Measurements from ENCODE around the gene GOSR2.

Gene GOSR2

GRCh38 chr17:46883871-46884520 is 39.0 kb upstream of the GOSR2 start:
- Histone ChIP-seq H2BK120ac (ENCODE audit: low read depth, low read length) (no peak overlapping the region), H3K27ac (ENCODE audit: low read depth, low read length) (no peak overlapping the region)
- WGBS (ENCODE audit: extremely low coverage, insufficient coverage, low lambda C conversion rate) = no CpG with 5 or more reads among the region's 19 CpGs

DNA sequence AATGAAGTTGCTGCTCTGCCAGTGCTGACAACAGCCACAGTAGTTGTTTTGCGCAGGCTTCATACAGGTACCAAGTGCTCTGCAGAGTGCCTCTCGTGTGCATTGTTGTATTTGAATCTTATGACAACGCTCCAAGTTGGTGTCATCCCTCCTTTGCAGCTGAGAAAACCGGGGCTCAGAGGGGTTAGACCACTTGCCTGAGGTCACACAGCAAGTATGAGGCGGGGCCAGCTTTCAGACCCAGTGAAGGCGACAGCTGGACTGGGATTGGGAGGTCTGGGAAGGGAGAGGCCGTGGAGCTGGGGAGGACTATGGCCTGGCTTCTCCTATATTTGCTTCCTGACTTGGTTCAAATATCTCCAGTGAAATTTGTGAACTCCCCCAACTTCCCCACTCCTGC is 38.4 kb upstream of the GOSR2 start:
- Histone ChIP-seq H3K4me3 (ENCODE audit: low read length) (no peak overlapping the region), H3K79me2 (ENCODE audit: control insufficient read depth, insufficient read depth, low read length) (no peaks in the 10 kb centered on the region), H3K23ac (ENCODE audit: low read length) (no peak overlapping the region), H3K4me2 (ENCODE audit: low read length) (no peak overlapping the region), H3K56ac (ENCODE audit: low read length) (no peak overlapping the region), H3K18ac (ENCODE audit: low read length) (no peak overlapping the region), H3K4ac (ENCODE audit: low read depth, low read length) (no peak overlapping the region), H3K4me1 (ENCODE audit: control insufficient read depth, low read depth, low read length) (no peaks in the 10 kb centered on the region), H3K27ac (ENCODE audit: low read depth, low read length) (no peak overlapping the region), H4K5ac (ENCODE audit: low read length) (no peak overlapping the region), H2BK15ac (replicated peaks; ENCODE audit: low read depth) (no peak overlapping the region), H2BK5ac (ENCODE audit: low read length) (no peak overlapping the region), H3K27me3 (ENCODE audit: insufficient read depth, low read length, poor library complexity) (no peaks in the 10 kb centered on the region), H3K9ac (ENCODE audit: low read length) (no peak overlapping the region), H3K79me1 (ENCODE audit: low read length) (no peaks in the 10 kb centered on the region), H4K8ac (ENCODE audit: low read depth, low read length) (no peak overlapping the region), H3K36me3 (ENCODE audit: control insufficient read depth, insufficient read depth, low read length) (no peaks in the 10 kb centered on the region), H2BK120ac (ENCODE audit: low read depth, low read length) (no peak overlapping the region), H2AK5ac (ENCODE audit: low read length) (no peak overlapping the region)
- no CpG with 5 or more reads among the region's 7 CpGs for WGBS (ENCODE audit: extremely low coverage, insufficient coverage, low lambda C conversion rate)
- no peak for DNase-seq

More at GRCh38 chr17:46883871-46884520, 39.0 kb upstream of the GOSR2 start:
- Histone ChIP-seq H4K5ac (ENCODE audit: low read length) (no peak overlapping the region), H3K9ac (ENCODE audit: low read length) (no peak overlapping the region), H3K56ac (ENCODE audit: low read length) (no peak overlapping the region), H3K79me1 (ENCODE audit: low read length) (no peaks in the 10 kb centered on the region), H3K4ac (ENCODE audit: low read depth, low read length) (no peak overlapping the region), H2BK15ac (replicated peaks; ENCODE audit: low read depth) (no peak overlapping the region), H3K36me3 (ENCODE audit: control insufficient read depth, insufficient read depth, low read length) (no peaks in the 10 kb centered on the region), H3K4me3 (ENCODE audit: low read length) (no peak overlapping the region), H3K23ac (ENCODE audit: low read length) (no peak overlapping the region), H3K18ac (ENCODE audit: low read length) (no peak overlapping the region), H3K27me3 (ENCODE audit: insufficient read depth, low read length, poor library complexity) (no peaks in the 10 kb centered on the region), H3K4me1 (ENCODE audit: control insufficient read depth, low read depth, low read length) (no peaks in the 10 kb centered on the region), H4K8ac (ENCODE audit: low read depth, low read length) (no peak overlapping the region), H3K4me2 (ENCODE audit: low read length) (no peak overlapping the region), H2AK5ac (ENCODE audit: low read length) (no peak overlapping the region), H2BK5ac (ENCODE audit: low read length) (no peak overlapping the region), H3K79me2 (ENCODE audit: control insufficient read depth, insufficient read depth, low read length) (no peaks in the 10 kb centered on the region)
- DNase-seq = no peak

DNA sequence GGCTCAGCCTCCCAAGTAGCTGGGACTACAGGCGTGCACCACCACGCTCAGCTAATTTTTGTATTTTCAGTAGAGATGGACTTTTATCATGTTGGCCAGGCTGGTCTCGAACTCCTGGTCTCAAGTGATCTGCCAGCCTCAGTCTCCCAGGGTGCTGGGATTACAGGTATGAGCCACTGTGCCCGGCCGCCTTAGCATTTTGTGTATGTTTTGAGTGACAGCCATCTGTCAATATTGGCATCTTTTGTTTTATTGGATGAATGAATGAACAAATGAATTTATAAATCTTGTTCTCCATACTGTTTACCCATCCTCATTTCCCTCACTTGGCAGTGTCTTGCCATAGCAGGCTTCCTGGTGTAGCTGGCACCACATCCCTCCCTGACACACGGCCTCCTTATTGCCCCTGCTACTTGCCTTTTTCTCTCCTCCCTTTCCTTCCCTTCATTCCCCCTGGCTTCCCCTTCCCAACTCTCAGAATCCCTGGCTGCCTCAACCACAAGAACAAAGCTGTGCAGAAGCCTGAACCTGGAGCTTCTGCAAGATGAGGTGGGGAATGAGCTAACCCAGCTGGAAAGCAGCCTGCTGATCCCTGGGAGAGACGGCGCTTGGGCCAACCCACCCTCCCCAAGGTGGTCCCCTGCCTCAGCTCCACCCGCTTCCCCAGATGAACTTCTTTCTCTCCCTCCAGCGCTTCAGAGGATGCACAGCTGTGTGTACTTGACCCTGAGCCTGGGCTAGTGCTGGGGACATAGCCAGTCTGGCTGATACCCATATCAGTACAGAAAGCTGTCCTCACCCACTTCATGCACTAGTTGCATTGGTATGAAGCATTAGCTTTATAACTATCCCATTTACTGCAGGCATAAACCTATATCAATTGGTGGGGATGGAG is 37.3 kb upstream of the GOSR2 start:
- no peak overlapping the region for H3K4me2 ChIP-seq (ENCODE audit: low read length)
- H3K4me3 ChIP-seq (ENCODE audit: low read length) = no peak overlapping the region
- no peaks in the 10 kb centered on the region for H3K4me1 ChIP-seq (ENCODE audit: control insufficient read depth, low read depth, low read length)
- H3K56ac ChIP-seq (ENCODE audit: low read length) = no peak overlapping the region
- no peaks in the 10 kb centered on the region for H3K36me3 ChIP-seq (ENCODE audit: control insufficient read depth, insufficient read depth, low read length)
- H4K5ac ChIP-seq (ENCODE audit: low read length) = no peak overlapping the region
- H3K18ac ChIP-seq (ENCODE audit: low read length) = no peak overlapping the region
- H3K27ac ChIP-seq (ENCODE audit: low read depth, low read length) = no peak overlapping the region
- H2AK5ac ChIP-seq (ENCODE audit: low read length) = no peak overlapping the region
- no peak overlapping the region for H2BK15ac ChIP-seq (replicated peaks; ENCODE audit: low read depth)
- no peak for DNase-seq
- H3K9ac ChIP-seq (ENCODE audit: low read length) = no peak overlapping the region
- no peaks in the 10 kb centered on the region for H3K79me2 ChIP-seq (ENCODE audit: control insufficient read depth, insufficient read depth, low read length)
- WGBS (ENCODE audit: extremely low coverage, insufficient coverage, low lambda C conversion rate) = no CpG with 5 or more reads among the region's 10 CpGs
- H3K27me3 ChIP-seq (ENCODE audit: insufficient read depth, low read length, poor library complexity) = no peaks in the 10 kb centered on the region
- H3K79me1 ChIP-seq (ENCODE audit: low read length) = no peaks in the 10 kb centered on the region
- H2BK5ac ChIP-seq (ENCODE audit: low read length) = no peak overlapping the region
- no peak overlapping the region for H2BK120ac ChIP-seq (ENCODE audit: low read depth, low read length)
- H3K23ac ChIP-seq (ENCODE audit: low read length) = no peak overlapping the region
- no peak overlapping the region for H3K4ac ChIP-seq (ENCODE audit: low read depth, low read length)
- H4K8ac ChIP-seq (ENCODE audit: low read depth, low read length) = no peak overlapping the region

DNA sequence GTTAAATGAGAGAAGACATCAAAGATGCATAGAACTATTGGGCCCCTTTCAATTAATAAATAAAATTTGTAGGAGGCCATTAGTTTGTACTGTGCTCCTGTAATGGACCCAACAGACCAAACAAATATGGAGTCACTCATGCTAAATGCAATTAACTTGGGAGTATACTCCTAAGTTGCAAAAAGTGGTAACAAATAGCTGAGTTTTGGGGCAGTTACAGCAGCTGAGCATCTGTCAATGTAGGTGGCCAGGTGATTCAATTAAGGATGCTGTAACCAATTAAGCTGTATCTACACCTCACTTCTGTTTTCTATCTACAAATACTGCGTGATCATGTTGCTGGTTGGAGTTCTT is 36.7 kb upstream of the GOSR2 start:
- Histone ChIP-seq H2BK15ac (replicated peaks; ENCODE audit: low read depth) (no peak overlapping the region), H3K79me2 (ENCODE audit: control insufficient read depth, insufficient read depth, low read length) (no peaks in the 10 kb centered on the region), H3K56ac (ENCODE audit: low read length) (no peak overlapping the region), H3K18ac (ENCODE audit: low read length) (no peak overlapping the region), H3K36me3 (ENCODE audit: control insufficient read depth, insufficient read depth, low read length) (no peaks in the 10 kb centered on the region), H3K4me1 (ENCODE audit: control insufficient read depth, low read depth, low read length) (no peaks in the 10 kb centered on the region), H2BK5ac (ENCODE audit: low read length) (no peak overlapping the region), H3K27ac (ENCODE audit: low read depth, low read length) (no peak overlapping the region), H2BK120ac (ENCODE audit: low read depth, low read length) (no peak overlapping the region), H3K4me2 (ENCODE audit: low read length) (no peak overlapping the region), H3K4me3 (ENCODE audit: low read length) (no peak overlapping the region), H3K4ac (ENCODE audit: low read depth, low read length) (no peak overlapping the region), H3K23ac (ENCODE audit: low read length) (no peak overlapping the region), H3K27me3 (ENCODE audit: insufficient read depth, low read length, poor library complexity) (no peaks in the 10 kb centered on the region), H4K8ac (ENCODE audit: low read depth, low read length) (no peak overlapping the region), H4K5ac (ENCODE audit: low read length) (no peak overlapping the region), H3K79me1 (ENCODE audit: low read length) (no peaks in the 10 kb centered on the region), H2AK5ac (ENCODE audit: low read length) (no peak overlapping the region), H3K9ac (ENCODE audit: low read length) (no peak overlapping the region)
- DNase-seq = no peak
- no CpG with 5 or more reads among the region's 1 CpG for WGBS (ENCODE audit: extremely low coverage, insufficient coverage, low lambda C conversion rate)

DNA sequence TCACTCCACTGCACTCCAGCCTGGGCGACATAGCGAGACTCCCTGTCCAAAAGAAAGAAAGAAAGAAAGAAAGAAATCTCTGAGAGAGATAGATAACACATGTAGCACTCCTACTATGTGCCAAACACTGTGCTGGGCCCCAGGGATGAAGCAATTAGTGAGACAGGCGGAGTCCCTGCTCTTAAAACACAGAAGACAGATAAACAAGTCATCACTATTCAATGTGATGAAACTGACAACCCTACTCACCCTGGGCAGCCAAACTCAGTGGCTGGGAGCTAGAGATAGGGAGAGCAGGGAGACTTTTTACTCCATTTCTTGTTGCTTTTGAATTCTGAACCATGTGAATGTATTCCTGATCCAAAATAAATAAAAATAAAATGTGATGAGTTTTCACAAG is 35.2 kb upstream of the GOSR2 start:
- H3K4me2 ChIP-seq (ENCODE audit: low read length) = no peak overlapping the region
- H3K27ac ChIP-seq (ENCODE audit: low read depth, low read length) = no peak overlapping the region
- no peaks in the 10 kb centered on the region for H3K4me1 ChIP-seq (ENCODE audit: control insufficient read depth, low read depth, low read length)
- H3K4me3 ChIP-seq (ENCODE audit: low read length) = no peak overlapping the region
- no peak for DNase-seq
- no CpG with 5 or more reads among the region's 3 CpGs for WGBS (ENCODE audit: extremely low coverage, insufficient coverage, low lambda C conversion rate)
- no peak overlapping the region for H4K8ac ChIP-seq (ENCODE audit: low read depth, low read length)
- H3K23ac ChIP-seq (ENCODE audit: low read length) = no peak overlapping the region
- no peak overlapping the region for H3K4ac ChIP-seq (ENCODE audit: low read depth, low read length)
- no peak overlapping the region for H3K9ac ChIP-seq (ENCODE audit: low read length)
- no peaks in the 10 kb centered on the region for H3K79me2 ChIP-seq (ENCODE audit: control insufficient read depth, insufficient read depth, low read length)
- no peaks in the 10 kb centered on the region for H3K36me3 ChIP-seq (ENCODE audit: control insufficient read depth, insufficient read depth, low read length)
- H2BK120ac ChIP-seq (ENCODE audit: low read depth, low read length) = no peak overlapping the region
- no peaks in the 10 kb centered on the region for H3K27me3 ChIP-seq (ENCODE audit: insufficient read depth, low read length, poor library complexity)
- no peaks in the 10 kb centered on the region for H3K79me1 ChIP-seq (ENCODE audit: low read length)
- H2BK5ac ChIP-seq (ENCODE audit: low read length) = no peak overlapping the region
- no peak overlapping the region for H3K56ac ChIP-seq (ENCODE audit: low read length)
- H3K18ac ChIP-seq (ENCODE audit: low read length) = no peak overlapping the region
- H4K5ac ChIP-seq (ENCODE audit: low read length) = no peak overlapping the region
- H2AK5ac ChIP-seq (ENCODE audit: low read length) = no peak overlapping the region
- H2BK15ac ChIP-seq (replicated peaks; ENCODE audit: low read depth) = no peak overlapping the region
